ENCODE measurements around the gene FOXP1.

GRCh38 chr3:71585887-71586809 is 2.6 kb upstream of the FOXP1 start:
- TF ChIP-seq, protein P1, sequence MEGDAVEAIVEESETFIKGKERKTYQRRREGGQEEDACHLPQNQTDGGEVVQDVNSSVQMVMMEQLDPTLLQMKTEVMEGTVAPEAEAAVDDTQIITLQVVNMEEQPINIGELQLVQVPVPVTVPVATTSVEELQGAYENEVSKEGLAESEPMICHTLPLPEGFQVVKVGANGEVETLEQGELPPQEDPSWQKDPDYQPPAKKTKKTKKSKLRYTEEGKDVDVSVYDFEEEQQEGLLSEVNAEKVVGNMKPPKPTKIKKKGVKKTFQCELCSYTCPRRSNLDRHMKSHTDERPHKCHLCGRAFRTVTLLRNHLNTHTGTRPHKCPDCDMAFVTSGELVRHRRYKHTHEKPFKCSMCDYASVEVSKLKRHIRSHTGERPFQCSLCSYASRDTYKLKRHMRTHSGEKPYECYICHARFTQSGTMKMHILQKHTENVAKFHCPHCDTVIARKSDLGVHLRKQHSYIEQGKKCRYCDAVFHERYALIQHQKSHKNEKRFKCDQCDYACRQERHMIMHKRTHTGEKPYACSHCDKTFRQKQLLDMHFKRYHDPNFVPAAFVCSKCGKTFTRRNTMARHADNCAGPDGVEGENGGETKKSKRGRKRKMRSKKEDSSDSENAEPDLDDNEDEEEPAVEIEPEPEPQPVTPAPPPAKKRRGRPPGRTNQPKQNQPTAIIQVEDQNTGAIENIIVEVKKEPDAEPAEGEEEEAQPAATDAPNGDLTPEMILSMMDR (IDR thresholded peaks at IDR 0.05; ENCODE audit: low read length), result peak; percentile 78
- no peak for TF ChIP-seq EZH2 (IDR thresholded peaks at IDR 0.05; ENCODE audit: borderline replicate concordance, low read length)
